HepG2 (cell line): ENCODE data around the gene DDRGK1.

Experiments
- BRF2 ChIP-seq: sonication (generic); formaldehyde crosslinking; IDR thresholded peaks from 2 replicates; pipeline ENCODE4 v1.8.1; 2022; ENCODE audit warnings: mild to moderate bottlenecking, missing genetic modification reagents
- FOXK2 ChIP-seq: fragments of 450-650 bp; IDR thresholded peaks from 2 replicates; pipeline ENCODE4 v1.6.1; 2016
- HDAC2 ChIP-seq: sonication (generic); formaldehyde crosslinking; IDR thresholded peaks from 2 replicates; pipeline ENCODE4 v1.4.0; 2020; ENCODE audit warnings: missing genetic modification reagents
- HOXA9 ChIP-seq: sonication (generic); formaldehyde crosslinking; IDR thresholded peaks from 2 replicates; pipeline ENCODE4 v1.8.1; 2022; ENCODE audit warnings: missing genetic modification reagents, mild to moderate bottlenecking, moderate library complexity, borderline replicate concordance
- IRF1 ChIP-seq: sonication (generic); formaldehyde crosslinking; IDR thresholded peaks from 2 replicates; pipeline ENCODE4 v1.4.0; 2020; ENCODE audit warnings: low read depth, mild to moderate bottlenecking, missing genetic modification reagents
- NFAT5 ChIP-seq: sonication (generic); formaldehyde crosslinking; IDR thresholded peaks from 2 replicates; pipeline ENCODE4 v1.4.0; 2020; ENCODE audit warnings: missing genetic modification reagents
- PHF21A ChIP-seq: sonication (generic); formaldehyde crosslinking; IDR thresholded peaks from 2 replicates; pipeline ENCODE4 v1.5.0; 2020; ENCODE audit warnings: mild to moderate bottlenecking, missing genetic modification reagents
- POLR2AphosphoS5 ChIP-seq: IDR thresholded peaks from 2 replicates; pipeline ENCODE4 v1.6.1; 2012; ENCODE audit warnings: low read depth, low read length
- RFX5 ChIP-seq: IDR thresholded peaks from 2 replicates; pipeline ENCODE4 v1.6.1; 2011; ENCODE audit warnings: low read depth, low read length, improper control_type of control experiment
- ZNF280D ChIP-seq: sonication (generic); formaldehyde crosslinking; IDR thresholded peaks from 2 replicates; pipeline ENCODE4 v1.5.1; 2020; ENCODE audit warnings: mild to moderate bottlenecking, missing genetic modification reagents
- ZNF703 ChIP-seq: sonication (generic); formaldehyde crosslinking; IDR thresholded peaks from 2 replicates; pipeline ENCODE4 v1.5.1; 2020; ENCODE audit warnings: missing genetic modification reagents, mild to moderate bottlenecking, moderate library complexity, borderline replicate concordance

- TF ChIP-seq FOXK2 (no peak), BRF2 (CRISPR knock-in tag) (no peak), POLR2AphosphoS5 (no peak), PHF21A (no peak), IRF1 (CRISPR knock-in tag) (no peak), RFX5 (no peak), HOXA9 (no peak), HDAC2 (CRISPR knock-in tag) (no peak), ZNF703 (CRISPR knock-in tag) (no peak), ZNF280D (CRISPR knock-in tag) (no peak), NFAT5 (CRISPR knock-in tag) (no peak)
Measured at GRCh38 chr20:3233991-3234498, 29.6 kb upstream of the DDRGK1 start.
